VCaP (cell line): ENCODE data around the gene HS1BP3.
A peak's percentile ranks its signal among the peaks of the same experiment; 100 is the strongest.

Experiments
- H3K27ac ChIP-seq: fragments of 450-650 bp; 2 replicates; pipeline ENCODE4 v1.5.1; 2017
- CTCF ChIP-seq: fragments of 450-650 bp; conservative IDR thresholded peaks from 2 replicates; pipeline ENCODE4 v1.5.1; 2017; ENCODE audit warnings: mild to moderate bottlenecking, moderate library complexity

Gene HS1BP3

GRCh38 chr2:20678780-20679179, 27.9 kb upstream of the HS1BP3 start:
- no peak overlapping the region for H3K27ac ChIP-seq

GRCh38 chr2:20678086-20678395, 27.1 kb upstream of the HS1BP3 start:
- TF ChIP-seq CTCF: no peak
- peak overlapping the region; percentile 22; the same call in 1 of the 2 replicates for H3K27ac ChIP-seq

More at GRCh38 chr2:20678780-20679179, 27.9 kb upstream of the HS1BP3 start:
- no peak for TF ChIP-seq CTCF

- TF ChIP-seq CTCF: peak; percentile 63
- H3K27ac ChIP-seq: peak overlapping the region; percentile 22; the same call in 1 of the 2 replicates
Observed at GRCh38 chr2:20677301-20678085, 26.6 kb upstream of the HS1BP3 start.

- no peak; the same call in 1 of the 2 replicates for TF ChIP-seq CTCF
Observed at GRCh38 chr2:20676353-20677215, 25.7 kb upstream of the HS1BP3 start.

GRCh38 chr2:20675701-20676352, 24.9 kb upstream of the HS1BP3 start:
- H3K27ac ChIP-seq: no peak overlapping the region
- no peak for TF ChIP-seq CTCF

More at GRCh38 chr2:20676353-20677215, 25.7 kb upstream of the HS1BP3 start:
- no peak overlapping the region for H3K27ac ChIP-seq

- H3K27ac ChIP-seq: no peak overlapping the region
- no peak for TF ChIP-seq CTCF
Observed at GRCh38 chr2:20674974-20675679, 24.2 kb upstream of the HS1BP3 start.
